SK-N-SH (cell line): Measurements from ENCODE around the gene NFXL1.

Experiments used
- EZH2phosphoT487 ChIP-seq: fragments of 200-600 bp; sonication (generic); IDR thresholded peaks from 2 replicates; pipeline ENCODE4 v1.6.1; 2017; ENCODE audit warnings: low read depth, mixed run types, mild to moderate bottlenecking, antibody characterized with exemption, moderate library complexity, borderline replicate concordance
- POLR2AphosphoS5 ChIP-seq: IDR thresholded peaks from 2 replicates; pipeline ENCODE4 v1.6.1; 2012; ENCODE audit warnings: low read depth, low read length

DNA sequence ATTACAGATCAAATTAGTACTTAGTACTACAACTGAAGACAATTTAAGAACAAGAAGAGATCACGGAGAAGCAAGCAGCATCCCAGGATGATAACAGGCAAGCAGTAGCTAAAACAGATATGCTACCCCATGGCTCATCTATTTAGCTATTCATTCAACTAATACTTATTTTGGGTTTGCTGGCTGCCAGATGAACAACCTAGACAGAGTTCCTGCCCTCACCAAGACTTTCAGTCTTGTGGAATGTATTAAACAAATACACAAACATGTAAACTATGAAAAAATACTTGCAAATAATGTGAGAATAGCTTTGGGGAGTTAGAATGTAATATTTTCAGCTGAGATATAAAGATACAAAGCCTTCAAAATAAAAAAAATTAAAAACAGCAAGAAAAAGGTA is 74.1 kb downstream of the NFXL1 start:
- TF ChIP-seq EZH2phosphoT487 (no peak), POLR2AphosphoS5 (no peak)
